ENCODE results near the gene TMOD1. TPM values are rescaled to one million over a fixed set of nuclear protein-coding genes. Genes with fewer than 3 reads are reported as not detected.
A peak's percentile ranks its signal among the peaks of the same experiment; 100 is the strongest.

TMOD1 gene
- total RNA-seq, 4 donors from 2014 or later, result 33.4 to 38.6 (median 37.0) TPM

- Histone ChIP-seq H3K4me3 (replicated peaks in 1 of 3) (no peak overlapping the region), H3K27me3 (no peaks in the 10 kb centered on the region), H3K36me3 (peaks cover 7 to 8% of the 10 kb centered on the region in 2 donors), H3K27ac (no peak overlapping the region), H3K4me1 (peaks cover 0 to 7% of the 10 kb centered on the region in 2 donors), H3K9me3 (no peaks in the 10 kb centered on the region)
- no peak for TF ChIP-seq POLR2A (IDR thresholded peaks at IDR 0.05)
- no peak for TF ChIP-seq CTCF (IDR thresholded peaks at IDR 0.05)
- intact Hi-C loops (cut with DNase I), result no loop called here
- 64 to 66% methylated on average over 3 of the region's 3 CpGs for WGBS, 2 donors
- DNase-seq, result no peak
Measured at GRCh38 chr9:97625620-97626019, 124.2 kb downstream of the TMOD1 start.

- Histone ChIP-seq H3K4me1 (peaks cover 0 to 17% of the 10 kb centered on the region in 2 donors), H3K27ac (no peak overlapping the region)
- intact Hi-C loops (cut with DNase I), result no loop called here
Measured at GRCh38 chr9:97627624-97628023, 126.2 kb downstream of the TMOD1 start.

GRCh38 chr9:97628668-97629067 lies 127.2 kb downstream of the TMOD1 start:
- TF ChIP-seq CTCF (IDR thresholded peaks at IDR 0.05), result no peak
- no peak for TF ChIP-seq POLR2A (IDR thresholded peaks at IDR 0.05)
- WGBS, 2 donors, result 85 to 90% methylated on average over 3 of the region's 3 CpGs
- intact Hi-C loops (cut with DNase I), result no loop called here
- H3K36me3 ChIP-seq, result peaks cover 0 to 7% of the 10 kb centered on the region in 2 donors
- no peaks in the 10 kb centered on the region for H3K9me3 ChIP-seq
- peak in 1 of 2 donors; percentile 16 for DNase-seq
- no peak overlapping the region for H3K4me3 ChIP-seq (replicated peaks in 1 of 3)
- H3K27me3 ChIP-seq, result no peaks in the 10 kb centered on the region
- peaks cover 0 to 17% of the 10 kb centered on the region in 2 donors for H3K4me1 ChIP-seq
- H3K27ac ChIP-seq, result no peak overlapping the region

More at GRCh38 chr9:97627624-97628023, 126.2 kb downstream of the TMOD1 start:
- no peaks in the 10 kb centered on the region for H3K27me3 ChIP-seq
- peaks cover 0 to 7% of the 10 kb centered on the region in 2 donors for H3K36me3 ChIP-seq
- H3K9me3 ChIP-seq, result no peaks in the 10 kb centered on the region
- no peak for DNase-seq
- WGBS, 2 donors, result 85 to 87% methylated on average over 5 of the region's 5 CpGs
- H3K4me3 ChIP-seq (replicated peaks in 1 of 3), result no peak overlapping the region
- no peak for TF ChIP-seq POLR2A (IDR thresholded peaks at IDR 0.05)
- TF ChIP-seq CTCF (IDR thresholded peaks at IDR 0.05), result no peak

- H3K9me3 ChIP-seq, result no peaks in the 10 kb centered on the region
- peaks cover under 1 to 17% of the 10 kb centered on the region in 2 donors for H3K4me1 ChIP-seq
- DNase-seq, result no peak
- no peak overlapping the region for H3K4me3 ChIP-seq (replicated peaks in 1 of 3)
- H3K36me3 ChIP-seq, result peaks cover 0 to 7% of the 10 kb centered on the region in 2 donors
- no peaks in the 10 kb centered on the region for H3K27me3 ChIP-seq
- no peak overlapping the region for H3K27ac ChIP-seq
- intact Hi-C loops (cut with DNase I), result no loop called here
- TF ChIP-seq CTCF (IDR thresholded peaks at IDR 0.05) (no peak), POLR2A (IDR thresholded peaks at IDR 0.05) (no peak)
Measured at GRCh38 chr9:97629156-97629555, 127.7 kb downstream of the TMOD1 start.

GRCh38 chr9:97630591-97630990 lies 129.1 kb downstream of the TMOD1 start:
- H3K36me3 ChIP-seq, result peaks cover 0 to 2% of the 10 kb centered on the region in 2 donors

More at GRCh38 chr9:97630591-97630990, 129.1 kb downstream of the TMOD1 start:
- no peak overlapping the region for H3K4me3 ChIP-seq (replicated peaks in 1 of 3)
- peaks cover 11 to 31% of the 10 kb centered on the region in 2 donors for H3K4me1 ChIP-seq
- no peak overlapping the region for H3K27ac ChIP-seq
- H3K27me3 ChIP-seq, result no peaks in the 10 kb centered on the region
- intact Hi-C loops (cut with DNase I), result no loop called here
- DNase-seq, result no peak
- H3K9me3 ChIP-seq, result no peaks in the 10 kb centered on the region
- TF ChIP-seq POLR2A (IDR thresholded peaks at IDR 0.05) (no peak), CTCF (IDR thresholded peaks at IDR 0.05) (no peak)

Data from thyroid gland (tissue), 4 donors.